AG10803 (cell line): Measurements from ENCODE around the gene PPM1F.
"Not testable (repeated sequence)": the region's sequence is repeated elsewhere in the genome, so short reads cannot be mapped to it uniquely, and the experiment has no call there.

Source experiments
- DNase-seq: peaks from one replicate; pipeline ENCODE4 v3.0.0; 2010; ENCODE audit warnings: low read depth
- H3K4me3 ChIP-seq: 2 replicates; pipeline ENCODE4 v1.5.1; 2011; ENCODE audit warnings: mild to moderate bottlenecking, low read length, control low read depth
- TF ChIP-seq, protein P1 (sequence below): conservative IDR thresholded peaks from 2 replicates; pipeline ENCODE4 v1.5.1; 2011; ENCODE audit warnings: mild to moderate bottlenecking, low read length, control low read depth, inconsistent platforms

Gene PPM1F

GRCh38 chr22:21876486-21877176 is 76.0 kb downstream of the PPM1F start:
- no peak overlapping the region for H3K4me3 ChIP-seq
- TF ChIP-seq, protein P1, sequence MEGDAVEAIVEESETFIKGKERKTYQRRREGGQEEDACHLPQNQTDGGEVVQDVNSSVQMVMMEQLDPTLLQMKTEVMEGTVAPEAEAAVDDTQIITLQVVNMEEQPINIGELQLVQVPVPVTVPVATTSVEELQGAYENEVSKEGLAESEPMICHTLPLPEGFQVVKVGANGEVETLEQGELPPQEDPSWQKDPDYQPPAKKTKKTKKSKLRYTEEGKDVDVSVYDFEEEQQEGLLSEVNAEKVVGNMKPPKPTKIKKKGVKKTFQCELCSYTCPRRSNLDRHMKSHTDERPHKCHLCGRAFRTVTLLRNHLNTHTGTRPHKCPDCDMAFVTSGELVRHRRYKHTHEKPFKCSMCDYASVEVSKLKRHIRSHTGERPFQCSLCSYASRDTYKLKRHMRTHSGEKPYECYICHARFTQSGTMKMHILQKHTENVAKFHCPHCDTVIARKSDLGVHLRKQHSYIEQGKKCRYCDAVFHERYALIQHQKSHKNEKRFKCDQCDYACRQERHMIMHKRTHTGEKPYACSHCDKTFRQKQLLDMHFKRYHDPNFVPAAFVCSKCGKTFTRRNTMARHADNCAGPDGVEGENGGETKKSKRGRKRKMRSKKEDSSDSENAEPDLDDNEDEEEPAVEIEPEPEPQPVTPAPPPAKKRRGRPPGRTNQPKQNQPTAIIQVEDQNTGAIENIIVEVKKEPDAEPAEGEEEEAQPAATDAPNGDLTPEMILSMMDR = no peak
- peak; percentile 57 for DNase-seq

DNA sequence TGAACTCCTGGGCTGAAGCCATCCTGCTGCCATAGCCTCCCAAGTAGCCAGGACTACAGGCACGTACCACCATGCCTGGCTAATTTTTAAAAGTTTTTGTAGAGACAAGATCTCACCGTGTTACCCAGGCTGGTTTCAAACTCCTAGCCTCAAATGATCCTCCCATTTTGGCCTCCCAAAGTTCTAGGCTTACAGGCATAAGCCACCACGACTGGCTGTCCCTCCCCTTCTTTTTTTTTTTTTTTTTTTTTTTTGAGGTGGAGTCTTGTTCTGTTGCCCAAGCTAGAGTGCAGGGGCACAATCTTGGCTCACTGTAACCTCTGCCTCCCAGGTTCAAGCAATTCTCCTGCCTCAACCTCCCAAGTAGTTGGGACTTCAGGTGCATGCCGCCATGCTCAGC is 77.7 kb downstream of the PPM1F start:
- not testable (repeated sequence) for DNase-seq, H3K4me3 ChIP-seq

DNA sequence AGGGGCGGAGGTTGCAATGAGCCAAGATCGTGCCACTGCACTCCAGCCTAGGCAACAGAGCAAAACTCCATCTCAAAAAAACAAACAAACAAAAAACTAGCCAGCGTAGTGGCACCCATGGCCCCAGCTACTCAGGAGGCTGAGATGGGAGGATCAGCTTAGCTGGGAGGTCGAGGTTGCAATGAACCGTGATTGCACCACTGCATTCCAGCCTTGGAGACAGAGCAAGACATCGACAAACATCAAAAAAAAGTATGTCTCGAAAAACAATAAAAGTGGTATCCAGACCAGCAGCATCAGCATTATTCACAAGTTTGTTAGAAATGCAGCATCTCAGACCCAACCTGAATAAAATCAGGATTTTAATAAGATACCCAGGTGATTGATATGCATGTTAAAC is 79.0 kb downstream of the PPM1F start:
- TF ChIP-seq, protein P1 = no peak
- H3K4me3 ChIP-seq = no peak overlapping the region
- no peak for DNase-seq

DNA sequence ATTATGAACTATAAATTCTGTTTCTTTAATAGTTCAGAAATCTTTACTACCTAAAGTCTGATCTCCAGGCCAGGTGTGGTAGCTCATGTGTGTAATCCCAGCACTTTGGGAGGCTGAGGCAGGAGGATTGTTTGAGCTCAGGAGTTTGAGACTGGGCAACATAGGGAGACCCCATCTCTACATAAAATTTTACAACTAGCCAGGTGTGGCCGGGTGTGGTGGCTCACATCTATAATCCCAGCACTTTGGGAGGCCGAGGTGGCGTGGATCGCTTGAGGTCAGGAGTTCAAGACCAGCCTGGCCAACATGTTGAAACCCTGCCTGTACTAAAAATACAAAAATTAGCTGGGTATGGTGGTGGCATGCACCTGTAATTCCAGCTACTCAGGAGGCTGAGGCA is 79.9 kb downstream of the PPM1F start:
- not testable (repeated sequence) for DNase-seq, H3K4me3 ChIP-seq
